ENCODE data around the gene ITPR2.

- no peak for TF ChIP-seq EZH2phosphoT487 (IDR thresholded peaks at IDR 0.05; ENCODE audit: borderline replicate concordance, low read depth, low read length)
- no peak for TF ChIP-seq CTCF (conservative IDR thresholded peaks at IDR 0.05; ENCODE audit: low read length)
Observed at GRCh38 chr12:26317942-26318575, 514.9 kb downstream of the ITPR2 start.
